ENCODE measurements around the gene CSMD2. TPM values are rescaled to one million over a fixed set of nuclear protein-coding genes. Genes with fewer than 3 reads are reported as not detected.

Gene CSMD2
- total RNA-seq, 1 donor from 2014 or later: 2.6 TPM

- Histone ChIP-seq H3F3A (ENCODE audit: low read depth) (no peaks in the 10 kb centered on the region), H3K4me1 (no peaks in the 10 kb centered on the region), H3K9ac (no peak overlapping the region), H3K27ac (no peak overlapping the region), H3K4me2 (no peak overlapping the region), H2AFZ (replicated peaks) (peak overlapping the region; percentile 69), H3K27me3 (peaks cover 10% of the 10 kb centered on the region), H3K36me3 (no peaks in the 10 kb centered on the region), H3K79me2 (ENCODE audit: low read depth) (no peaks in the 10 kb centered on the region), H3K9me3 (ENCODE audit: low read depth) (no peaks in the 10 kb centered on the region), H4K20me1 (ENCODE audit: low read depth) (no peaks in the 10 kb centered on the region), H3K4me3 (no peak overlapping the region)
- Mint-ChIP-seq H3K27ac (no peak overlapping the region), H3K4me3 (no peak overlapping the region), H3K9me3 (no peaks in the 10 kb centered on the region), H3K36me3 (peaks cover 2% of the 10 kb centered on the region), H3K27me3 (ENCODE audit: insufficient read depth, low read depth) (peaks cover 2% of the 10 kb centered on the region), H3K4me1 (peaks cover under 1% of the 10 kb centered on the region)
- TF ChIP-seq EZH2phosphoT487 (IDR thresholded peaks at IDR 0.05): no peak
- TF ChIP-seq, protein P1, sequence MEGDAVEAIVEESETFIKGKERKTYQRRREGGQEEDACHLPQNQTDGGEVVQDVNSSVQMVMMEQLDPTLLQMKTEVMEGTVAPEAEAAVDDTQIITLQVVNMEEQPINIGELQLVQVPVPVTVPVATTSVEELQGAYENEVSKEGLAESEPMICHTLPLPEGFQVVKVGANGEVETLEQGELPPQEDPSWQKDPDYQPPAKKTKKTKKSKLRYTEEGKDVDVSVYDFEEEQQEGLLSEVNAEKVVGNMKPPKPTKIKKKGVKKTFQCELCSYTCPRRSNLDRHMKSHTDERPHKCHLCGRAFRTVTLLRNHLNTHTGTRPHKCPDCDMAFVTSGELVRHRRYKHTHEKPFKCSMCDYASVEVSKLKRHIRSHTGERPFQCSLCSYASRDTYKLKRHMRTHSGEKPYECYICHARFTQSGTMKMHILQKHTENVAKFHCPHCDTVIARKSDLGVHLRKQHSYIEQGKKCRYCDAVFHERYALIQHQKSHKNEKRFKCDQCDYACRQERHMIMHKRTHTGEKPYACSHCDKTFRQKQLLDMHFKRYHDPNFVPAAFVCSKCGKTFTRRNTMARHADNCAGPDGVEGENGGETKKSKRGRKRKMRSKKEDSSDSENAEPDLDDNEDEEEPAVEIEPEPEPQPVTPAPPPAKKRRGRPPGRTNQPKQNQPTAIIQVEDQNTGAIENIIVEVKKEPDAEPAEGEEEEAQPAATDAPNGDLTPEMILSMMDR (IDR thresholded peaks at IDR 0.05): peak; percentile 99
- peak; percentile 95 for DNase-seq (ENCODE audit: low spot score)
Measured at GRCh38 chr1:33633019-33633801, 531.8 kb downstream of the CSMD2 start.

DNA sequence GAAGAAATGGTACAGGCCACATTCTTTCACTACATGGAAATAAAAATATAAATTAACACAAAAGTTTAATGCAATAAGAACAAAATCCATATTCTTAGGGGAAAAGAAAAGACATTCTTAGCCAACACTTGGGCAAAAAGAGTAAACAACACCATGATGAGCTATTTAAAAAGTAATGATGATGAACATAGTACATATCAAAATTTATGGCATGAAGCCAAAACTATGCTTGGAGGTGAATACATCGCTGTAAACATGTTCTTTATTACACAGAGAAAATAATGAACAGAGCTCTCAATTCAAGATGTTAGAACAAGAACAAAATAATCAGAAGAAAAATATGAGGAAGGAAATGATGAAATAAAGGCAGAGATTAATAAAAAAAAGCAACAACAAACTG lies 534.3 kb downstream of the CSMD2 start:
- H3K4me1 ChIP-seq: no peaks in the 10 kb centered on the region
- no peak overlapping the region for H3K9ac ChIP-seq
- H3K4me1 Mint-ChIP-seq: peaks cover 7% of the 10 kb centered on the region
- H3K36me3 ChIP-seq: no peaks in the 10 kb centered on the region
- H3K9me3 Mint-ChIP-seq: no peaks in the 10 kb centered on the region
- TF ChIP-seq, protein P1 (IDR thresholded peaks at IDR 0.05): no peak
- TF ChIP-seq EZH2 (IDR thresholded peaks at IDR 0.05): no peak
- TF ChIP-seq EZH2phosphoT487 (IDR thresholded peaks at IDR 0.05): no peak
- H3K9me3 ChIP-seq (ENCODE audit: low read depth): no peaks in the 10 kb centered on the region
- H4K20me1 ChIP-seq (ENCODE audit: low read depth): no peaks in the 10 kb centered on the region
- peaks cover 2% of the 10 kb centered on the region for H3K27me3 Mint-ChIP-seq (ENCODE audit: insufficient read depth, low read depth)
- no peak overlapping the region for H3K4me3 ChIP-seq
- no peak overlapping the region for H3K4me3 Mint-ChIP-seq
- DNase-seq (ENCODE audit: low spot score): no peak
- H3K36me3 Mint-ChIP-seq: no peaks in the 10 kb centered on the region
- peaks cover 10% of the 10 kb centered on the region for H3K27me3 ChIP-seq
- H3K79me2 ChIP-seq (ENCODE audit: low read depth): no peaks in the 10 kb centered on the region
- no peak overlapping the region for H3K27ac ChIP-seq
- H3K27ac Mint-ChIP-seq: no peak overlapping the region
- H3F3A ChIP-seq (ENCODE audit: low read depth): no peaks in the 10 kb centered on the region
- H2AFZ ChIP-seq (replicated peaks): no peak overlapping the region
- no peak overlapping the region for H3K4me2 ChIP-seq

- H3K4me1 Mint-ChIP-seq: peaks cover 7% of the 10 kb centered on the region
- no peaks in the 10 kb centered on the region for H4K20me1 ChIP-seq (ENCODE audit: low read depth)
- TF ChIP-seq EZH2phosphoT487 (IDR thresholded peaks at IDR 0.05) (no peak), EZH2 (IDR thresholded peaks at IDR 0.05) (no peak)
- TF ChIP-seq, protein P1 (IDR thresholded peaks at IDR 0.05): no peak
- no peaks in the 10 kb centered on the region for H3K36me3 ChIP-seq
- no peak overlapping the region for H3K27ac ChIP-seq
- H3F3A ChIP-seq (ENCODE audit: low read depth): no peaks in the 10 kb centered on the region
- no peaks in the 10 kb centered on the region for H3K27me3 ChIP-seq
- no peak overlapping the region for H3K9ac ChIP-seq
- no peaks in the 10 kb centered on the region for H3K79me2 ChIP-seq (ENCODE audit: low read depth)
- no peaks in the 10 kb centered on the region for H3K4me1 ChIP-seq
- no peaks in the 10 kb centered on the region for H3K9me3 ChIP-seq (ENCODE audit: low read depth)
- DNase-seq (ENCODE audit: low spot score): no peak
- no peak overlapping the region for H3K4me2 ChIP-seq
- H3K27me3 Mint-ChIP-seq (ENCODE audit: insufficient read depth, low read depth): peaks cover 2% of the 10 kb centered on the region
- no peak overlapping the region for H3K27ac Mint-ChIP-seq
- H3K36me3 Mint-ChIP-seq: no peaks in the 10 kb centered on the region
- H3K4me3 ChIP-seq: no peak overlapping the region
- H2AFZ ChIP-seq (replicated peaks): no peak overlapping the region
- H3K9me3 Mint-ChIP-seq: peaks cover 3% of the 10 kb centered on the region
- H3K4me3 Mint-ChIP-seq: no peak overlapping the region
Measured at GRCh38 chr1:33626801-33627200, 538.2 kb downstream of the CSMD2 start.

Data from neural progenitor cell (in vitro differentiated cells).